ENCODE data around the gene KLRC4. TPM values are rescaled to one million over a fixed set of nuclear protein-coding genes. Genes with fewer than 3 reads are reported as not detected.
"Not testable (repeated sequence)": the region's sequence is repeated elsewhere in the genome, so short reads cannot be mapped to it uniquely, and the experiment has no call there.

Gene KLRC4
- polyA plus RNA-seq, 1 of the 3 experiments (the other 2 are of a cell fraction) = not detected

DNA sequence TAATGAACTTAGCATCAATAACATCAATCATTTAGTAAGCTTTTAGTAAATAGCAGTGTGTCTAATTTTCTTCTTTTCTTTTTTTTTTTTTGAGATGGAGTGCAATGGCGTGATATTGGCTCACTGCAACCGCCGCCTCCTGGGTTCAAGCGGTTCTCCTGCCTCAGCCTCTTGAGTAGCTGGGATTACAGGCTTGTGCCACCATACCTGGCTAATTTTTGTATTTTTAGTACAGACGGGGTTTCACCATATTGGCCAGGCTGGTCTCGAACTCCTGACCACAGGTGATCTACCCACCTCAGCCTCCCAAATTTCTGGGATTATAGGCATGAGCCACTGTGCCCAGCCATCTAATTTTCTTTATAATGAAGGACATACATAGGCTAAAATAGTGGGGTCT lies 22.1 kb downstream of the KLRC4 start:
- H3K79me2 ChIP-seq (ENCODE audit: insufficient read depth); H3K27ac ChIP-seq (ENCODE audit: low read depth in 2 of 2, low read length in 1 of 2); POLR2A ChIA-PET; H3K4me1 ChIP-seq (ENCODE audit: control insufficient read depth in 1 of 2, insufficient read depth in 2 of 2, low read depth in 1 of 2, low read length in 1 of 2); H3K36me3 ChIP-seq (replicated peaks in 1 of 2; ENCODE audit: control insufficient read depth in 1 of 2, insufficient read depth in 2 of 2, low read length in 1 of 2); DNase-seq; H3K27me3 ChIP-seq (ENCODE audit: insufficient read depth); H3K9me2 ChIP-seq; H3K4me3 ChIP-seq (ENCODE audit: low read depth in 2 of 2, low read length in 1 of 2); H4K20me1 ChIP-seq (ENCODE audit: insufficient read depth); H3K9me3 ChIP-seq; H3F3A ChIP-seq (replicated peaks; ENCODE audit: insufficient read depth); H3K4me2 ChIP-seq; CTCF ChIA-PET; H3K9ac ChIP-seq; H2AFZ ChIP-seq (ENCODE audit: low read depth): not testable (repeated sequence)
- 38% methylated on average over 6 of the region's 6 CpGs for WGBS (ENCODE audit: low lambda C conversion rate)

DNA sequence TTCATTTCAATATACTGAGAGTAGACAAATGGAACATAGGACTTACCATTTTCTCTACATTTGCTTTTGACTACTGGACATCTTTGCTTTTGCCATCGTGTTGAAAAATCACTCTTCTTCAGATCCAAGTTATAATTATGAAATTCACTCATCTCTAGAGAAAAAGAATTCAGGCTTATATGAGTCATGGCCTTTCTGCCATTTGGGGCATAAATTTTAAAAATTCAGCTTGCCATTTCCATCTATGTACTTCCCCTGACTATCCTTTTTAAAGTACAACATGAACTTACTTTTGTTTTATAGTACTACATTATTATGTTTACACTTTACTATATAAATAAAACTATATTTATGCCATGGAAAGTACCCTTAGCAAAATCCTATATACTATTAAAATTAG lies 22.7 kb downstream of the KLRC4 start:
- H2AFZ ChIP-seq (ENCODE audit: low read depth) = no peak overlapping the region
- H3K4me2 ChIP-seq = no peak overlapping the region
- POLR2A ChIA-PET = no interaction called here
- no peak overlapping the region for H3K27ac ChIP-seq (ENCODE audit: low read depth in 2 of 2, low read length in 1 of 2)
- H3K36me3 ChIP-seq (replicated peaks in 1 of 2; ENCODE audit: control insufficient read depth in 1 of 2, insufficient read depth in 2 of 2, low read length in 1 of 2) = no peaks in the 10 kb centered on the region
- H3K9ac ChIP-seq = no peak overlapping the region
- no peaks in the 10 kb centered on the region for H3K9me2 ChIP-seq
- no peaks in the 10 kb centered on the region for H3K79me2 ChIP-seq (ENCODE audit: insufficient read depth)
- no peak for DNase-seq
- TF ChIP-seq, protein P1, sequence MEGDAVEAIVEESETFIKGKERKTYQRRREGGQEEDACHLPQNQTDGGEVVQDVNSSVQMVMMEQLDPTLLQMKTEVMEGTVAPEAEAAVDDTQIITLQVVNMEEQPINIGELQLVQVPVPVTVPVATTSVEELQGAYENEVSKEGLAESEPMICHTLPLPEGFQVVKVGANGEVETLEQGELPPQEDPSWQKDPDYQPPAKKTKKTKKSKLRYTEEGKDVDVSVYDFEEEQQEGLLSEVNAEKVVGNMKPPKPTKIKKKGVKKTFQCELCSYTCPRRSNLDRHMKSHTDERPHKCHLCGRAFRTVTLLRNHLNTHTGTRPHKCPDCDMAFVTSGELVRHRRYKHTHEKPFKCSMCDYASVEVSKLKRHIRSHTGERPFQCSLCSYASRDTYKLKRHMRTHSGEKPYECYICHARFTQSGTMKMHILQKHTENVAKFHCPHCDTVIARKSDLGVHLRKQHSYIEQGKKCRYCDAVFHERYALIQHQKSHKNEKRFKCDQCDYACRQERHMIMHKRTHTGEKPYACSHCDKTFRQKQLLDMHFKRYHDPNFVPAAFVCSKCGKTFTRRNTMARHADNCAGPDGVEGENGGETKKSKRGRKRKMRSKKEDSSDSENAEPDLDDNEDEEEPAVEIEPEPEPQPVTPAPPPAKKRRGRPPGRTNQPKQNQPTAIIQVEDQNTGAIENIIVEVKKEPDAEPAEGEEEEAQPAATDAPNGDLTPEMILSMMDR (IDR thresholded peaks at IDR 0.05) = no peak
- TF ChIP-seq FOXJ3 (CRISPR knock-in tag; IDR thresholded peaks at IDR 0.05) = no peak
- TF ChIP-seq EP300 (IDR thresholded peaks at IDR 0.05; ENCODE audit: borderline replicate concordance in 1 of 2, low read depth in 1 of 2, low read length in 1 of 2) = no peak
- TF ChIP-seq SMC3 (IDR thresholded peaks at IDR 0.05; ENCODE audit: low read depth, low read length) = no peak
- TF ChIP-seq, protein P2, sequence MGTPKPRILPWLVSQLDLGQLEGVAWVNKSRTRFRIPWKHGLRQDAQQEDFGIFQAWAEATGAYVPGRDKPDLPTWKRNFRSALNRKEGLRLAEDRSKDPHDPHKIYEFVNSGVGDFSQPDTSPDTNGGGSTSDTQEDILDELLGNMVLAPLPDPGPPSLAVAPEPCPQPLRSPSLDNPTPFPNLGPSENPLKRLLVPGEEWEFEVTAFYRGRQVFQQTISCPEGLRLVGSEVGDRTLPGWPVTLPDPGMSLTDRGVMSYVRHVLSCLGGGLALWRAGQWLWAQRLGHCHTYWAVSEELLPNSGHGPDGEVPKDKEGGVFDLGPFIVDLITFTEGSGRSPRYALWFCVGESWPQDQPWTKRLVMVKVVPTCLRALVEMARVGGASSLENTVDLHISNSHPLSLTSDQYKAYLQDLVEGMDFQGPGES (IDR thresholded peaks at IDR 0.05; ENCODE audit: low read depth, low read length) = no peak
- TF ChIP-seq NFIC (IDR thresholded peaks at IDR 0.05; ENCODE audit: borderline replicate concordance) = no peak
- no peak for TF ChIP-seq GABPA (IDR thresholded peaks at IDR 0.05; ENCODE audit: low read depth)
- TF ChIP-seq, protein P3, sequence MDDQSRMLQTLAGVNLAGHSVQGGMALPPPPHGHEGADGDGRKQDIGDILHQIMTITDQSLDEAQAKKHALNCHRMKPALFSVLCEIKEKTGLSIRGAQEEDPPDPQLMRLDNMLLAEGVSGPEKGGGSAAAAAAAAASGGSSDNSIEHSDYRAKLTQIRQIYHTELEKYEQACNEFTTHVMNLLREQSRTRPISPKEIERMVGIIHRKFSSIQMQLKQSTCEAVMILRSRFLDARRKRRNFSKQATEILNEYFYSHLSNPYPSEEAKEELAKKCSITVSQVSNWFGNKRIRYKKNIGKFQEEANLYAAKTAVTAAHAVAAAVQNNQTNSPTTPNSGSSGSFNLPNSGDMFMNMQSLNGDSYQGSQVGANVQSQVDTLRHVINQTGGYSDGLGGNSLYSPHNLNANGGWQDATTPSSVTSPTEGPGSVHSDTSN (IDR thresholded peaks at IDR 0.05) = no peak
- no peak for TF ChIP-seq YY1 (IDR thresholded peaks at IDR 0.05; ENCODE audit: low read depth)
- TF ChIP-seq TCF12 (IDR thresholded peaks at IDR 0.05) = no peak
- no peak for TF ChIP-seq ELF1 (IDR thresholded peaks at IDR 0.05)
- TF ChIP-seq FOSL2 (IDR thresholded peaks at IDR 0.05; ENCODE audit: borderline replicate concordance, low read depth) = no peak
- TF ChIP-seq, protein P4, sequence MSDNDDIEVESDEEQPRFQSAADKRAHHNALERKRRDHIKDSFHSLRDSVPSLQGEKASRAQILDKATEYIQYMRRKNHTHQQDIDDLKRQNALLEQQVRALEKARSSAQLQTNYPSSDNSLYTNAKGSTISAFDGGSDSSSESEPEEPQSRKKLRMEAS (IDR thresholded peaks at IDR 0.05; ENCODE audit: low read depth) = no peak
- no peak for TF ChIP-seq RFX5 (IDR thresholded peaks at IDR 0.05; ENCODE audit: low read length)
- no peak for TF ChIP-seq POLR2AphosphoS5 (IDR thresholded peaks at IDR 0.05; ENCODE audit: low read depth, low read length)
- TF ChIP-seq MEF2A (IDR thresholded peaks at IDR 0.05; ENCODE audit: borderline replicate concordance, low read depth) = no peak
- 8% methylated on average over 1 of the region's 1 CpG for WGBS (ENCODE audit: low lambda C conversion rate)
- no peaks in the 10 kb centered on the region for H3K4me1 ChIP-seq (ENCODE audit: control insufficient read depth in 1 of 2, insufficient read depth in 2 of 2, low read depth in 1 of 2, low read length in 1 of 2)
- no peaks in the 10 kb centered on the region for H3F3A ChIP-seq (replicated peaks; ENCODE audit: insufficient read depth)
- no peaks in the 10 kb centered on the region for H4K20me1 ChIP-seq (ENCODE audit: insufficient read depth)
- no peak overlapping the region for H3K4me3 ChIP-seq (ENCODE audit: low read depth in 2 of 2, low read length in 1 of 2)
- H3K27me3 ChIP-seq (ENCODE audit: insufficient read depth) = no peaks in the 10 kb centered on the region; the same call in 1 of the 2 replicates
- CTCF ChIA-PET = no interaction called here
- no peaks in the 10 kb centered on the region for H3K9me3 ChIP-seq
